GM21367 (cell line): Measurements from ENCODE around the gene UBE2I.
"Not testable (repeated sequence)": the region's sequence is repeated elsewhere in the genome, so short reads cannot be mapped to it uniquely, and the experiment has no call there.

Experiments used
- ATAC-seq: cut with Tn5 transposase; IDR thresholded peaks from one replicate; pipeline ENCODE4 v1.9.1; 2021; ENCODE audit not compliant: unreplicated experiment

Gene UBE2I

GRCh38 chr16:1292208-1292607 is 17.2 kb upstream of the UBE2I start:
- not testable (repeated sequence) for ATAC-seq

GRCh38 chr16:1292808-1293207 is 16.6 kb upstream of the UBE2I start:
- ATAC-seq: not testable (repeated sequence)

GRCh38 chr16:1293921-1294656 is 15.3 kb upstream of the UBE2I start:
- ATAC-seq: no peak

- no peak for ATAC-seq
These were observed 14.0 kb upstream of the UBE2I start for GRCh38 chr16:1295465-1295864.

GRCh38 chr16:1296688-1297017 is 12.8 kb upstream of the UBE2I start:
- ATAC-seq: not testable (repeated sequence)

- no peak for ATAC-seq
These were observed 12.3 kb upstream of the UBE2I start for GRCh38 chr16:1297018-1297696.

- ATAC-seq: no peak
These were observed 11.0 kb upstream of the UBE2I start for GRCh38 chr16:1298406-1298805.

- ATAC-seq: no peak
These were observed 10.2 kb upstream of the UBE2I start for GRCh38 chr16:1299012-1299867.

GRCh38 chr16:1299868-1300203 is 9.6 kb upstream of the UBE2I start:
- no peak for ATAC-seq

- no peak for ATAC-seq
These were observed 8.6 kb upstream of the UBE2I start for GRCh38 chr16:1300664-1301476.

- no peak for ATAC-seq
These were observed 7.9 kb upstream of the UBE2I start for GRCh38 chr16:1301562-1301961.

GRCh38 chr16:1305823-1306222 is 3.6 kb upstream of the UBE2I start:
- no peak for ATAC-seq

GRCh38 chr16:1306334-1306733 is 3.1 kb upstream of the UBE2I start:
- no peak for ATAC-seq

- ATAC-seq: no peak
These were observed 1.1 kb upstream of the UBE2I start for GRCh38 chr16:1308036-1308976.

GRCh38 chr16:1309888-1310831 is 724 bp downstream of the UBE2I start:
- ATAC-seq: no peak

- no peak for ATAC-seq
These were observed 1.4 kb downstream of the UBE2I start for GRCh38 chr16:1310832-1311200.

- ATAC-seq: no peak
These were observed 1.8 kb downstream of the UBE2I start for GRCh38 chr16:1311212-1311737.

GRCh38 chr16:1311738-1312466 is 2.5 kb downstream of the UBE2I start:
- no peak for ATAC-seq
